OCI-LY1 (cell line): ENCODE results near the gene ENO4.

Source experiments
- EZH2 ChIP-seq: fragments of 200-600 bp; sonication (generic), shearing (Covaris generic); IDR thresholded peaks from 2 replicates; pipeline ENCODE4 v1.8.0; 2017; ENCODE audit warnings: borderline replicate concordance, mixed run types, mild to moderate bottlenecking, antibody characterized with exemption, low read length, moderate library complexity, mixed read lengths
- TF ChIP-seq, protein P1 (sequence below): fragments of 200-600 bp; sonication (generic), shearing (Covaris generic); IDR thresholded peaks from 2 replicates; pipeline ENCODE4 v1.5.1; 2017; ENCODE audit warnings: mild to moderate bottlenecking, antibody characterized with exemption, low read length, moderate library complexity, mixed read lengths

DNA sequence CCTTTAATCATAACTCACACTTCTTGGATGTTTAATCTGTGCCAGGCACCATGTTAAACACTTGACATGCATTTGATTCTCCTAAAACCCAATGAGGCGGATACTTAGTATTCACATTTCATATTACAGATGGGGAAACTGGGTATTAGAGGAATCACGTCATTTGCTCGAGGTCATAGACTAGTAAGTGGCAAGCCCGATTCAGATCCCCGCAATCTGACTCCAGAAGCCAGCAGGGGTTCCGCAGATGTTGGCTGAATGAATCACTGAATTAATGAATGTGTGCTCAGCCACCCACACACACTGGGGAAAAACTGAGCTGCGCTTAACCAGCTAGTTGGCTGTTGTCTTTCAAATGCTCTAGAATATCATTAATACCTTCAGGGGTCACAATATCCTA is 22.5 kb upstream of the ENO4 start:
- TF ChIP-seq, protein P1, sequence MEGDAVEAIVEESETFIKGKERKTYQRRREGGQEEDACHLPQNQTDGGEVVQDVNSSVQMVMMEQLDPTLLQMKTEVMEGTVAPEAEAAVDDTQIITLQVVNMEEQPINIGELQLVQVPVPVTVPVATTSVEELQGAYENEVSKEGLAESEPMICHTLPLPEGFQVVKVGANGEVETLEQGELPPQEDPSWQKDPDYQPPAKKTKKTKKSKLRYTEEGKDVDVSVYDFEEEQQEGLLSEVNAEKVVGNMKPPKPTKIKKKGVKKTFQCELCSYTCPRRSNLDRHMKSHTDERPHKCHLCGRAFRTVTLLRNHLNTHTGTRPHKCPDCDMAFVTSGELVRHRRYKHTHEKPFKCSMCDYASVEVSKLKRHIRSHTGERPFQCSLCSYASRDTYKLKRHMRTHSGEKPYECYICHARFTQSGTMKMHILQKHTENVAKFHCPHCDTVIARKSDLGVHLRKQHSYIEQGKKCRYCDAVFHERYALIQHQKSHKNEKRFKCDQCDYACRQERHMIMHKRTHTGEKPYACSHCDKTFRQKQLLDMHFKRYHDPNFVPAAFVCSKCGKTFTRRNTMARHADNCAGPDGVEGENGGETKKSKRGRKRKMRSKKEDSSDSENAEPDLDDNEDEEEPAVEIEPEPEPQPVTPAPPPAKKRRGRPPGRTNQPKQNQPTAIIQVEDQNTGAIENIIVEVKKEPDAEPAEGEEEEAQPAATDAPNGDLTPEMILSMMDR = no peak
- no peak for TF ChIP-seq EZH2
